KMS-11 (cell line): ENCODE results near the gene PLCG2.
A peak's percentile ranks its signal among the peaks of the same experiment; 100 is the strongest.

Experiments
- H2AFZ ChIP-seq: fragments of 200-600 bp; sonication (generic); 2 replicates; pipeline ENCODE4 v1.6.1; 2016; ENCODE audit warnings: antibody characterized with exemption, mixed run types, low read depth
- H3K27ac ChIP-seq: fragments of 200-600 bp; sonication (generic); 2 replicates; pipeline ENCODE4 v1.6.1; 2016; ENCODE audit warnings: mild to moderate bottlenecking, mixed run types
- H3K27me3 ChIP-seq: fragments of 200-600 bp; sonication (generic); 2 replicates; pipeline ENCODE4 v1.6.1; 2017; ENCODE audit warnings: mild to moderate bottlenecking, low read depth, mixed run types, moderate library complexity; ENCODE audit not compliant: insufficient read depth
- H3K36me3 ChIP-seq: fragments of 200-600 bp; sonication (generic); 2 replicates; pipeline ENCODE4 v1.6.1; 2017; ENCODE audit warnings: mild to moderate bottlenecking, mixed run types; ENCODE audit not compliant: insufficient read depth
- H3K4me1 ChIP-seq: fragments of 200-600 bp; sonication (generic); 2 replicates; pipeline ENCODE4 v1.6.1; 2016; ENCODE audit warnings: mild to moderate bottlenecking, low read depth, mixed run types; ENCODE audit not compliant: poor library complexity, severe bottlenecking
- H3K4me2 ChIP-seq: fragments of 200-600 bp; sonication (generic); 2 replicates; pipeline ENCODE4 v1.7.0; 2016; ENCODE audit warnings: mild to moderate bottlenecking, mixed run types
- H3K4me3 ChIP-seq: fragments of 200-600 bp; sonication (generic); IDR thresholded peaks from 2 replicates; pipeline ENCODE4 v1.6.1; 2017; ENCODE audit warnings: low read depth, low read length, mixed read lengths; ENCODE audit not compliant: insufficient read depth
- H3K79me2 ChIP-seq: fragments of 200-600 bp; sonication (generic); 2 replicates; pipeline ENCODE4 v1.6.1; 2016; ENCODE audit warnings: low read depth, mixed run types; ENCODE audit not compliant: insufficient read depth
- H3K9ac ChIP-seq: fragments of 200-600 bp; sonication (generic); 2 replicates; pipeline ENCODE4 v1.6.1; 2016; ENCODE audit warnings: mild to moderate bottlenecking, mixed run types
- H4K20me1 ChIP-seq: fragments of 200-600 bp; sonication (generic); 2 replicates; pipeline ENCODE4 v1.6.1; 2016; ENCODE audit warnings: mild to moderate bottlenecking, mixed run types; ENCODE audit not compliant: insufficient read depth
- TF ChIP-seq, protein P1 (sequence below): fragments of 200-600 bp; sonication (generic); conservative IDR thresholded peaks from 2 replicates; pipeline ENCODE4 v1.6.1; 2017; ENCODE audit warnings: low read depth, mild to moderate bottlenecking, antibody characterized with exemption, low read length, moderate library complexity, mixed read lengths

PLCG2 gene

DNA sequence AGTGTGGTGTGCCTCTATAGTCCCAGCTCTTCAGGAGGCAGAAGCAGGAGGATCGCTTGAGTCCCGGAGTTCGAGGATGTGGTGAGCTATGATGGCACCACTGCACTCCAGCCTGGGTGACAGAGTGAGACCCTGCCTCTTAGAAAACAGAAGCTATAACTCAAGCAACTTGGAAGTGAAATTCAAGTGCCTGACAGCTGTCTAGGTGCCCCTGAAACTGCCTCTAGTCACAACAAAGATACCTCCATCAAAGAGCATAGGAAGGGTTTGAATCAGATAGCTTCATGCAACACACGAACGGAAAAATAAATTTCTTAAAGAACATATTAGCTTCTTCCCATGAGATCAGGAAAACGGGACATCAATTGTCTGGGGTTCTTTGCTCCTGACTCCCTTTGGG, 860 bp upstream of the PLCG2 start:
- Histone ChIP-seq H3K4me3 (no peak overlapping the region), H3K27ac (no peak overlapping the region), H3K4me1 (peaks cover 8% of the 10 kb centered on the region), H3K9ac (no peak overlapping the region), H3K36me3 (no peaks in the 10 kb centered on the region), H3K4me2 (peak overlapping the region; percentile 93), H3K79me2 (no peaks in the 10 kb centered on the region), H4K20me1 (no peaks in the 10 kb centered on the region), H2AFZ (peak overlapping the region; percentile 99; the same call in 1 of the 2 replicates), H3K27me3 (peaks cover 13% of the 10 kb centered on the region)
- TF ChIP-seq, protein P1, sequence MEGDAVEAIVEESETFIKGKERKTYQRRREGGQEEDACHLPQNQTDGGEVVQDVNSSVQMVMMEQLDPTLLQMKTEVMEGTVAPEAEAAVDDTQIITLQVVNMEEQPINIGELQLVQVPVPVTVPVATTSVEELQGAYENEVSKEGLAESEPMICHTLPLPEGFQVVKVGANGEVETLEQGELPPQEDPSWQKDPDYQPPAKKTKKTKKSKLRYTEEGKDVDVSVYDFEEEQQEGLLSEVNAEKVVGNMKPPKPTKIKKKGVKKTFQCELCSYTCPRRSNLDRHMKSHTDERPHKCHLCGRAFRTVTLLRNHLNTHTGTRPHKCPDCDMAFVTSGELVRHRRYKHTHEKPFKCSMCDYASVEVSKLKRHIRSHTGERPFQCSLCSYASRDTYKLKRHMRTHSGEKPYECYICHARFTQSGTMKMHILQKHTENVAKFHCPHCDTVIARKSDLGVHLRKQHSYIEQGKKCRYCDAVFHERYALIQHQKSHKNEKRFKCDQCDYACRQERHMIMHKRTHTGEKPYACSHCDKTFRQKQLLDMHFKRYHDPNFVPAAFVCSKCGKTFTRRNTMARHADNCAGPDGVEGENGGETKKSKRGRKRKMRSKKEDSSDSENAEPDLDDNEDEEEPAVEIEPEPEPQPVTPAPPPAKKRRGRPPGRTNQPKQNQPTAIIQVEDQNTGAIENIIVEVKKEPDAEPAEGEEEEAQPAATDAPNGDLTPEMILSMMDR, result no peak

DNA sequence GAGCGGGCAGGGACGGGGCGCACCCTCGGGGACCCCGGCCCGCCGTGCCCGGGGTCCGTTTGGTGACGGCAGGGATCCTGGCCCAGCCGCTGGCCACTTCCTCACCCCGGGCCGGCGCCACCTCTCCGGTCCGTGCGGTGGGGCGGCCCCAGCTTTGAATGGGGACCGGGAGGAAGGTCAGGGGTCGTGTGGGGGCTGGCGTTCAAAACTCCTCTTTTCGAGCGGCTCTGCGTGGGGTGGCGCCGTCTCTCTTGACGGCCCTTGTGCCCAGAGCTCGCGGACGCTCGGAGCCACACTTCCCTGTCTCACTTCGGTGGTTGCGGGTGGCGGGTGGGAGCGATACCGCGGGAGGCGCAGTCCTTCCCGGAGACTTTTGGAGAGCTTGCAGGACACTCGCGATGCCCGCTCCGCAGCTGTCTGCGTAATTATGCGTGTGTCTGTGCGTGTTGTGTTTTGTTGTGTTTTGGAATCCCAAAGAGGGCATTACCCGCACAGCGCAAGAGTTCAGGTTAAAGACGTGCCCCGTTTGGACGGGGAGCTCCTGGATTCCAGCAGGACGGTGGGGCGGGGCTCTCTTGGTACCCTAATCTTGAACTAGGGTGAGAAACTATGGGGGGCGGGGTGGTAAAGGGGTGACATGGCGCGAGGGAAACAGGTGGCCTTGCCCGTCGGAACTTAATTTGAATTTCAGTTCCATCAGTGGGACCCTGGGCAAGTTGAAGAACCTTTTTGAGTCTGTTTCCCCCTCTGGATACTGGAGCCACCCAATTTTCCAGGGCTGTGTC, 637 bp downstream of the PLCG2 start:
- Histone ChIP-seq H3K27ac (no peak overlapping the region), H3K9ac (peak overlapping the region; percentile 35; the same call in 1 of the 2 replicates), H2AFZ (peak overlapping the region; percentile 99), H3K4me3 (no peak overlapping the region), H3K4me1 (peaks cover 8% of the 10 kb centered on the region), H3K79me2 (no peaks in the 10 kb centered on the region), H3K4me2 (peak overlapping the region; percentile 80), H4K20me1 (no peaks in the 10 kb centered on the region), H3K36me3 (no peaks in the 10 kb centered on the region), H3K27me3 (peaks cover 13% of the 10 kb centered on the region)
- TF ChIP-seq, protein P1, result no peak

DNA sequence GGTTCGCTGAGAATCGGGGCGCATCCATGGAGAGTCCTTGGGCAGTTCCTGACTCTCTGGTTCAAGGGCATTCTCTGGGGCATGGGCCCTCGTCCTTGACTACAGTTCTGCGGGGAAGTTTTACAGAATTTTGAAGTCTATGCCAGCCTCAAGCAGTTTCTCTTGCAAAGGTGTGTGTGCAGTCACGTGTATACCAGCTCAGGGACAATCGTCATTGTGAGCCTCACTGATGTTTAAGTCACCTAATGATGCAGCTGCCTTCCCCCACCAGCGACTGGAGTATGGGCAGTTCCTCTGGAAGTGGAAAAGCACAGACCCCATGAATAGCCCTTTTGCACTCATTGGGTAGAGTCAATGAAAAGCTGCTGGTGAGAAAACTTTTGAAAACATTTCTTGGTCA, 1.3 kb downstream of the PLCG2 start:
- TF ChIP-seq, protein P1, result no peak
- Histone ChIP-seq H3K27me3 (peaks cover 13% of the 10 kb centered on the region), H2AFZ (peak overlapping the region; percentile 99; the same call in 1 of the 2 replicates), H3K4me1 (peaks cover 8% of the 10 kb centered on the region), H3K36me3 (no peaks in the 10 kb centered on the region), H3K4me3 (no peak overlapping the region), H3K4me2 (peak overlapping the region; percentile 80; the same call in 1 of the 2 replicates), H3K9ac (no peak overlapping the region), H3K27ac (no peak overlapping the region), H4K20me1 (no peaks in the 10 kb centered on the region), H3K79me2 (no peaks in the 10 kb centered on the region)

DNA sequence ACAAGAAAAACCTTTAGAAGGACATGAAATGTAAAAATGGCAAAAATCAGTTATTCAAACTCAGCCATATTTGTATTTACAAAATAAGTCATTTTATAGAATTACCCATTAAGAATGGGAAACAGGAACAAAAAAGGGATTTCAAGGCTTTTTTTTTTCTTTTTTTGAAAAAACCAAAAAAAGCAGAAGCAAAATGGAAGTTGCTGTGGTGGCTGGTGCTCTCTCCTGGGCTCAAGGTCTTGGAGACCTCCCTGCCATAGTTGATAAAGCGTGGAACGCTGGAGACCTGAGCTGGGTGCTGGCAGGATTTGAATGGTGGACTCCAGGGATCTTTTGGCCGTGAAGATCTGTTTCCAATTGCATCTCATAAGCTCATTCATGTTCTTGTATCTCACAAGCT, 3.1 kb downstream of the PLCG2 start:
- Histone ChIP-seq H3K4me2 (no peak overlapping the region), H3K36me3 (no peaks in the 10 kb centered on the region), H3K27me3 (peaks cover 13% of the 10 kb centered on the region), H3K4me1 (peaks cover 8% of the 10 kb centered on the region), H4K20me1 (no peaks in the 10 kb centered on the region), H3K79me2 (no peaks in the 10 kb centered on the region), H3K9ac (no peak overlapping the region), H3K27ac (no peak overlapping the region), H2AFZ (no peak overlapping the region), H3K4me3 (no peak overlapping the region)
- TF ChIP-seq, protein P1, result no peak
